ENCODE results near the gene AGMO.

The AGMO gene

GRCh38 chr7:15209429-15209828 lies 352.4 kb downstream of the AGMO start:
- Histone ChIP-seq H4K20me1 (ENCODE audit: insufficient read depth, low read length) (no peaks in the 10 kb centered on the region), H2AFZ (ENCODE audit: low read depth, low read length) (no peak overlapping the region)

GRCh38 chr7:15204421-15204820 lies 357.4 kb downstream of the AGMO start:
- H4K20me1 ChIP-seq (ENCODE audit: insufficient read depth, low read length): no peaks in the 10 kb centered on the region
- no peaks in the 10 kb centered on the region for H3K79me2 ChIP-seq (ENCODE audit: low read length)
- TF ChIP-seq CTCF (IDR thresholded peaks at IDR 0.05; ENCODE audit: low read depth, low read length) (no peak), EZH2phosphoT487 (IDR thresholded peaks at IDR 0.05; ENCODE audit: low read depth) (no peak)
- no peak overlapping the region for H3K4me3 ChIP-seq (ENCODE audit: low read length)
- no peaks in the 10 kb centered on the region for H3K9me3 ChIP-seq (ENCODE audit: insufficient read depth, low read length)
- no peaks in the 10 kb centered on the region for H3K27me3 ChIP-seq (ENCODE audit: low read depth, low read length)
- H3K4me1 ChIP-seq (ENCODE audit: low read length): no peaks in the 10 kb centered on the region
- no peak overlapping the region for H3K27ac ChIP-seq (ENCODE audit: low read length)
- H3K36me3 ChIP-seq (replicated peaks; ENCODE audit: low read depth, low read length): no peaks in the 10 kb centered on the region
- no peak overlapping the region for H2AFZ ChIP-seq (ENCODE audit: low read depth, low read length)
- H3K4me2 ChIP-seq (ENCODE audit: low read length): no peak overlapping the region
- no peak overlapping the region for H3K9ac ChIP-seq (ENCODE audit: low read length)

More at GRCh38 chr7:15209429-15209828, 352.4 kb downstream of the AGMO start:
- no peak overlapping the region for H3K9ac ChIP-seq (ENCODE audit: low read length)
- TF ChIP-seq EZH2phosphoT487 (IDR thresholded peaks at IDR 0.05; ENCODE audit: low read depth): no peak
- TF ChIP-seq CTCF (IDR thresholded peaks at IDR 0.05; ENCODE audit: low read depth, low read length): no peak
- no peaks in the 10 kb centered on the region for H3K27me3 ChIP-seq (ENCODE audit: low read depth, low read length)
- no peak overlapping the region for H3K27ac ChIP-seq (ENCODE audit: low read length)
- H3K4me3 ChIP-seq (ENCODE audit: low read length): no peak overlapping the region
- H3K4me1 ChIP-seq (ENCODE audit: low read length): no peaks in the 10 kb centered on the region
- no peaks in the 10 kb centered on the region for H3K79me2 ChIP-seq (ENCODE audit: low read length)
- no peaks in the 10 kb centered on the region for H3K36me3 ChIP-seq (replicated peaks; ENCODE audit: low read depth, low read length)
- H3K9me3 ChIP-seq (ENCODE audit: insufficient read depth, low read length): no peaks in the 10 kb centered on the region
- no peak overlapping the region for H3K4me2 ChIP-seq (ENCODE audit: low read length)

- Histone ChIP-seq H3K36me3 (replicated peaks; ENCODE audit: low read depth, low read length) (no peaks in the 10 kb centered on the region), H2AFZ (ENCODE audit: low read depth, low read length) (no peak overlapping the region), H3K4me1 (ENCODE audit: low read length) (no peaks in the 10 kb centered on the region), H3K4me2 (ENCODE audit: low read length) (no peak overlapping the region), H3K27ac (ENCODE audit: low read length) (no peak overlapping the region), H3K9me3 (ENCODE audit: insufficient read depth, low read length) (no peaks in the 10 kb centered on the region), H3K27me3 (ENCODE audit: low read depth, low read length) (no peaks in the 10 kb centered on the region), H3K79me2 (ENCODE audit: low read length) (no peaks in the 10 kb centered on the region), H3K4me3 (ENCODE audit: low read length) (no peak overlapping the region), H3K9ac (ENCODE audit: low read length) (no peak overlapping the region), H4K20me1 (ENCODE audit: insufficient read depth, low read length) (no peaks in the 10 kb centered on the region)
- TF ChIP-seq EZH2phosphoT487 (IDR thresholded peaks at IDR 0.05; ENCODE audit: low read depth) (no peak), CTCF (IDR thresholded peaks at IDR 0.05; ENCODE audit: low read depth, low read length) (peak; percentile 51)
These were observed 362.3 kb downstream of the AGMO start for GRCh38 chr7:15199482-15199881.

- H3K27ac ChIP-seq (ENCODE audit: low read length): no peak overlapping the region
- no peaks in the 10 kb centered on the region for H3K9me3 ChIP-seq (ENCODE audit: insufficient read depth, low read length)
- H3K4me3 ChIP-seq (ENCODE audit: low read length): no peak overlapping the region
- H3K36me3 ChIP-seq (replicated peaks; ENCODE audit: low read depth, low read length): no peaks in the 10 kb centered on the region
- H3K9ac ChIP-seq (ENCODE audit: low read length): no peak overlapping the region
- H4K20me1 ChIP-seq (ENCODE audit: insufficient read depth, low read length): no peaks in the 10 kb centered on the region
- TF ChIP-seq CTCF (IDR thresholded peaks at IDR 0.05; ENCODE audit: low read depth, low read length): no peak
- no peak for TF ChIP-seq EZH2phosphoT487 (IDR thresholded peaks at IDR 0.05; ENCODE audit: low read depth)
- no peaks in the 10 kb centered on the region for H3K27me3 ChIP-seq (ENCODE audit: low read depth, low read length)
- no peak overlapping the region for H2AFZ ChIP-seq (ENCODE audit: low read depth, low read length)
- H3K4me2 ChIP-seq (ENCODE audit: low read length): no peak overlapping the region
- H3K4me1 ChIP-seq (ENCODE audit: low read length): no peaks in the 10 kb centered on the region
- no peaks in the 10 kb centered on the region for H3K79me2 ChIP-seq (ENCODE audit: low read length)
These were observed 364.5 kb downstream of the AGMO start for GRCh38 chr7:15197042-15197977.

Data from OCI-LY3 (cell line).